Left colon (tissue), 2 donors: ENCODE measurements around the gene NELL1. TPM values are rescaled to one million over a fixed set of nuclear protein-coding genes. Genes with fewer than 3 reads are reported as not detected.

Experiments used
- ATAC-seq: fragments of 200-7000 bp; cut with Tn5 transposase; one replicate; pipeline ENCODE4 v1.9.1; 2020; ENCODE audit warnings: mild to moderate bottlenecking, moderate library complexity
- DNase-seq, 2 donors: peaks; one replicate each; pipeline ENCODE4 v3.0.0-alpha.2; 2020
- intact Hi-C, 2 donors: fragments of 100-400 bp; cut with DNase I in 1 of 2; cut with micrococcal nuclease in 1 of 2; formaldehyde crosslinking; loops; one replicate each; pipeline versions ENCODE4 v1.11.2 to v1.14.0; 2022; cut with DNase I, micrococcal nuclease
- total RNA-seq, 2 donors: library from RNA; stranded (reverse); fragmentation: NEBNext Ultra II Directional; extraction: Animal tissue kit (Norgen Biotek cat#: 25700); gene quantifications; one replicate each; pipeline ENCODE4 v1.2.1, GENCODE V29; 2021
- donor health status: DM: no; HTN: no; CAD: no.
- donor health status: DM: yes; HTN: yes; CAD: no.

NELL1 gene
- total RNA-seq, 2 donors from 2014 or later: 0.09 to 0.89 TPM

DNA sequence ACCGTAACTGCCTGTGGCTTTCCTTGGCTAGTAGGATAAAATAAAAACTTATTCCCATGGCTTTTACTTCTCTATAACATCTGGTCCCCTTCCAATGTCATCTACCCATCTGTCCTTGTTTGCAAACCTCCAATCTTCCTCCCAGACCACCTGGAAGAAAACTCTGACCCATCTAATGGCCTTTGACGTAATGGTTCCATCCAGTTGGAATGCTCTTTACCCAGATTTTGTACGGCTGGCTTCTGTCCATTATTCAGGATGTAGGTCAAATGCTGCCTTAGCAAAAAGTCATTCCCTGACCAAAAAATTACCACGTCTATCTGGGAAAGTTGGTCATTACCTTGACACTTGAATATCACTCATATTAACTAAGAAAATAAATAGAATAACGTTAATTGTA, 945.6 kb downstream of the NELL1 start:
- no peak for DNase-seq
- ATAC-seq: no peak
- intact Hi-C loops: no loop called here

- intact Hi-C loops: no loop called here
- no peak for DNase-seq
- ATAC-seq: no peak
Measured at GRCh38 chr11:21615955-21616371, 946.6 kb downstream of the NELL1 start.

DNA sequence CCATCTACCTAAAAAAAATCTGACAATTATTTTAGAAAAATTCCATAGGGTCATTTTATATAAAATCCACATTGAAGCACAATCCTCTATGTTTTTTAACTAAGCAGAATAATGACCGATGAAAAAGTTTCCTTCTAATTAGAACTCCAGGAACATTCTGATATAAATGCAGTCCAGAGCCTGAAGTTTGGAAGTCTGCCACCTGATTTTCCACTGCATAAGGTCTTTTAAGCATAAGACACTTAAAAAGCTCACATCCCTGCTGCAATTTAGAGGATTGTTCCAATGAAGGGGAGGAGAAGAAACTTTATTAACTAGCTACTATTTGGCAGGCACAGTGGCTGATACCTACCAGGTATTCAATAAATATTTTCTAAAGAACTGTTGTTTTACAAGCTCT, 953.2 kb downstream of the NELL1 start:
- no peak for ATAC-seq
- DNase-seq: no peak
- intact Hi-C loops: no loop called here

DNA sequence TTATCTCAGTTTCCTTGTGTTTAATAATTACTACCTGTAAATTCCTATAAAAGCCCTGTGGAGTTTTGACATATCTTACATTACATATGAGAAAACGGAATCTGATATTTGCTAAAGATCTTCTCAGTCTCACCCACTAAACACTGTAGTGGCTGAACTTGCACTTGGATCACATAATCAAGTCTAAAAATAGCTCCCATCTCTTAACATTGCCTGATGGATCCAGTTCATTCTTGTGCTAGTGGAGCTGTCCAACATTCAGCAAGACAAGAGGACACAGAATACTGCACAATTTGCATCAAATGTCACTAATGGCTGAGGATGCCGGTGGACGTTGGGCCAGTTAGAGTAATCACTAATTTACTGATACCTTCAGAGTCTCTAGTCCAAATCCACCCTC, 953.6 kb downstream of the NELL1 start:
- intact Hi-C loops: no loop called here
- no peak for DNase-seq
- no peak for ATAC-seq

Other genes with a start within 250 kb of the NELL1 start
- gene SLC6A5, start 70.0 kb upstream of the NELL1 start, total RNA-seq: not detected